Astrocyte (in vitro differentiated cells and primary cell): ENCODE results near the gene ALPL. TPM values are rescaled to one million over a fixed set of nuclear protein-coding genes. Genes with fewer than 3 reads are reported as not detected.
A peak's percentile ranks its signal among the peaks of the same experiment; 100 is the strongest.

ENCODE experiments used
- DNase-seq: peaks from one replicate; pipeline ENCODE4 v3.0.0-alpha.2; 2010; ENCODE audit warnings: low read depth
- FAIRE-seq: peaks from 2 replicates; lab custom pipeline; 2011; peaks lifted over from hg19 to GRCh38; lab: Jason Lieb, UNC
- H2AFZ ChIP-seq: 2 replicates; pipeline ENCODE4 v1.6.0; 2012; ENCODE audit warnings: low read depth, low read length, inconsistent platforms
- H3K27ac ChIP-seq: 2 replicates; pipeline ENCODE4 v1.5.1; 2011; ENCODE audit warnings: low read depth, low read length, inconsistent platforms
- H3K27me3 ChIP-seq: 2 replicates; pipeline ENCODE4 v1.6.0; 2011; ENCODE audit warnings: low read length, inconsistent platforms; ENCODE audit not compliant: insufficient read depth
- H3K36me3 ChIP-seq: 2 replicates; pipeline ENCODE4 v1.5.1; 2011; ENCODE audit warnings: low read length, inconsistent platforms; ENCODE audit not compliant: insufficient read depth
- H3K4me1 ChIP-seq: 2 replicates; pipeline ENCODE4 v1.5.1; 2011; ENCODE audit warnings: low read length, inconsistent platforms; ENCODE audit not compliant: insufficient read depth
- H3K4me2 ChIP-seq: 2 replicates; pipeline ENCODE4 v1.6.0; 2012; ENCODE audit warnings: low read length, inconsistent platforms
- H3K4me3 ChIP-seq: 2 replicates; pipeline ENCODE4 v1.5.1; 2011; ENCODE audit warnings: low read depth, mild to moderate bottlenecking, low read length, inconsistent platforms; ENCODE audit not compliant: insufficient read depth
- H3K79me2 ChIP-seq: 2 replicates; pipeline ENCODE4 v1.6.0; 2012; ENCODE audit warnings: mild to moderate bottlenecking, low read length, inconsistent platforms; ENCODE audit not compliant: insufficient read depth
- H3K9ac ChIP-seq: 2 replicates; pipeline ENCODE4 v1.6.0; 2012; ENCODE audit warnings: mild to moderate bottlenecking, low read length, inconsistent platforms
- H3K9me3 ChIP-seq: 2 replicates; pipeline ENCODE4 v1.5.1; 2012; ENCODE audit warnings: low read depth, mild to moderate bottlenecking, low read length, inconsistent platforms; ENCODE audit not compliant: insufficient read depth
- H4K20me1 ChIP-seq: 2 replicates; pipeline ENCODE4 v1.6.0; 2012; ENCODE audit warnings: low read length, inconsistent platforms; ENCODE audit not compliant: insufficient read depth
- H3K27ac Mint-ChIP-seq: one replicate; pipeline ENCODE4 v1.8.0; 2021; ENCODE audit warnings: mild to moderate bottlenecking, mixed read lengths; ENCODE audit not compliant: unreplicated experiment
- H3K27me3 Mint-ChIP-seq: one replicate; pipeline ENCODE4 v1.8.0; 2021; ENCODE audit warnings: low read depth, mixed read lengths; ENCODE audit not compliant: unreplicated experiment
- H3K36me3 Mint-ChIP-seq: one replicate; pipeline ENCODE4 v1.8.0; 2021; ENCODE audit warnings: low read depth, mixed read lengths; ENCODE audit not compliant: unreplicated experiment
- H3K4me1 Mint-ChIP-seq: one replicate; pipeline ENCODE4 v1.8.0; 2021; ENCODE audit warnings: low read depth, mixed read lengths; ENCODE audit not compliant: unreplicated experiment
- H3K4me3 Mint-ChIP-seq: one replicate; pipeline ENCODE4 v1.8.0; 2021; ENCODE audit warnings: mild to moderate bottlenecking, moderate library complexity, mixed read lengths; ENCODE audit not compliant: unreplicated experiment
- H3K9me3 Mint-ChIP-seq: one replicate; pipeline ENCODE4 v1.8.0; 2021; ENCODE audit warnings: mild to moderate bottlenecking, mixed read lengths; ENCODE audit not compliant: unreplicated experiment
- CTCF ChIP-seq: IDR thresholded peaks from 2 replicates; pipeline ENCODE4 v1.5.1; 2011; ENCODE audit warnings: low read depth, mild to moderate bottlenecking, inconsistent platforms, low read length, moderate library complexity; ENCODE audit not compliant: insufficient read depth
- EZH2 ChIP-seq: IDR thresholded peaks from 2 replicates; pipeline ENCODE4 v1.6.1; 2012; ENCODE audit warnings: mild to moderate bottlenecking, low read length, inconsistent platforms; ENCODE audit not compliant: insufficient read depth
- total RNA-seq: library from RNA; stranded (reverse); gene quantifications from 2 replicates; pipeline ENCODE4 v1.2.1, GENCODE V29; 2021

The ALPL gene
- total RNA-seq, 1 donor from 2014 or later = 24.3 TPM

- H3K9ac ChIP-seq = no peak overlapping the region
- H3K27ac Mint-ChIP-seq = no peak overlapping the region
- no peak for FAIRE-seq
- peak; percentile 29 for DNase-seq
- no peaks in the 10 kb centered on the region for H3K4me1 Mint-ChIP-seq
- H3K9me3 ChIP-seq = no peaks in the 10 kb centered on the region
- no peaks in the 10 kb centered on the region for H4K20me1 ChIP-seq
- TF ChIP-seq CTCF (peak; percentile 40), EZH2 (no peak)
- no peak overlapping the region for H2AFZ ChIP-seq
- H3K27me3 Mint-ChIP-seq = peaks cover 37% of the 10 kb centered on the region
- no peaks in the 10 kb centered on the region for H3K79me2 ChIP-seq
- no peaks in the 10 kb centered on the region for H3K9me3 Mint-ChIP-seq
- no peak overlapping the region for H3K4me3 ChIP-seq
- H3K27me3 ChIP-seq = peaks cover 16% of the 10 kb centered on the region
- H3K4me2 ChIP-seq = no peak overlapping the region
- H3K4me1 ChIP-seq = no peaks in the 10 kb centered on the region
- no peak overlapping the region for H3K27ac ChIP-seq
- H3K36me3 ChIP-seq = no peaks in the 10 kb centered on the region
- peaks cover 1% of the 10 kb centered on the region for H3K36me3 Mint-ChIP-seq
- H3K4me3 Mint-ChIP-seq = no peak overlapping the region
Measured at GRCh38 chr1:21490774-21491487, 18.3 kb upstream of the ALPL start.

GRCh38 chr1:21491488-21492355, 17.5 kb upstream of the ALPL start:
- peaks cover 38% of the 10 kb centered on the region for H3K27me3 Mint-ChIP-seq
- Histone ChIP-seq H2AFZ (no peak overlapping the region), H3K36me3 (no peaks in the 10 kb centered on the region), H3K79me2 (no peaks in the 10 kb centered on the region), H3K4me1 (no peaks in the 10 kb centered on the region), H4K20me1 (no peaks in the 10 kb centered on the region), H3K4me3 (no peak overlapping the region), H3K9me3 (no peaks in the 10 kb centered on the region), H3K9ac (no peak overlapping the region), H3K4me2 (no peak overlapping the region), H3K27ac (no peak overlapping the region), H3K27me3 (peaks cover 16% of the 10 kb centered on the region)
- H3K4me1 Mint-ChIP-seq = no peaks in the 10 kb centered on the region
- H3K36me3 Mint-ChIP-seq = peaks cover 1% of the 10 kb centered on the region
- TF ChIP-seq EZH2 = no peak
- no peak for TF ChIP-seq CTCF
- H3K9me3 Mint-ChIP-seq = peaks cover 4% of the 10 kb centered on the region
- no peak overlapping the region for H3K4me3 Mint-ChIP-seq
- H3K27ac Mint-ChIP-seq = no peak overlapping the region
- DNase-seq = no peak
- FAIRE-seq = no peak
